Heart left ventricle (tissue), 16 donors: ENCODE results near the gene TNIP1. TPM values are rescaled to one million over a fixed set of nuclear protein-coding genes. Genes with fewer than 3 reads are reported as not detected.

Experiments used
- ATAC-seq, 4 donors: fragments of 200-7000 bp; cut with Tn5 transposase; one replicate each; pipeline ENCODE4 v1.9.1; 2020 to 2022; ENCODE audit warnings: moderate library complexity in 4 of 4, mild to moderate bottlenecking in 3 of 4, moderate number of reproducible peaks in 1 of 4
- DNase-seq, 5 donors: peaks; one replicate each; pipeline ENCODE4 v3.0.0-alpha.2; 2020
- H3K27ac ChIP-seq, 12 donors: fragments of 200-600 bp; sonication (generic) in 4 of 12; one replicate each; pipeline versions ENCODE4 v1.5.0 to v1.8.0; 2016 to 2022; ENCODE audit warnings: mild to moderate bottlenecking in 2 of 12
- H3K27me3 ChIP-seq, 9 donors: fragments of 200-600 bp; sonication (generic) in 2 of 9; one replicate each; pipeline versions ENCODE4 v1.5.1 to v1.8.0; 2016 to 2022; ENCODE audit warnings: mild to moderate bottlenecking in 3 of 9
- H3K36me3 ChIP-seq, 9 donors: fragments of 200-600 bp; sonication (generic) in 2 of 9; one replicate each; pipeline versions ENCODE4 v1.5.0 to v1.8.0; 2018 to 2022; ENCODE audit warnings: mild to moderate bottlenecking in 2 of 9
- H3K4me1 ChIP-seq, 12 donors: fragments of 200-600 bp; sonication (generic) in 4 of 12; one replicate each; pipeline versions ENCODE4 v1.5.0 to v1.8.0; 2016 to 2022; ENCODE audit warnings: mild to moderate bottlenecking in 3 of 12
- H3K4me3 ChIP-seq, 12 donors: fragments of 200-600 bp; sonication (generic) in 4 of 12; one replicate each; pipeline versions ENCODE4 v1.5.0 to v1.8.0; 2017 to 2022; ENCODE audit warnings: mild to moderate bottlenecking in 9 of 12, moderate library complexity in 4 of 12
- H3K9me3 ChIP-seq, 12 donors: fragments of 200-600 bp; sonication (generic) in 4 of 12; one replicate each; pipeline versions ENCODE4 v1.5.0 to v1.8.0; 2016 to 2022; ENCODE audit warnings: mild to moderate bottlenecking in 1 of 12
- CTCF ChIP-seq, 12 donors: fragments of 200-600 bp; sonication (generic) in 4 of 12; IDR thresholded peaks; one replicate each; pipeline versions ENCODE4 v1.5.0 to v1.8.0; 2018 to 2022; ENCODE audit warnings: antibody characterized with exemption in 12 of 12, mild to moderate bottlenecking in 5 of 12
- POLR2A ChIP-seq, 2 donors: fragments of 450-650 bp; IDR thresholded peaks; one replicate each; pipeline ENCODE4 v1.6.1; 2017; ENCODE audit warnings: antibody characterized with exemption in 2 of 2, mild to moderate bottlenecking in 2 of 2, moderate library complexity in 2 of 2
- WGBS, 4 donors: extraction: QIAGEN DNeasy Blood & Tissue Kit in 2 of 4; methylation state at CpG; one replicate each; pipeline versions ENCODE4 v1.1.5 to v1.1.7; 2013 to 2018; 5-methylcytosine and 5-hydroxymethylcytosine counted together
- intact Hi-C, 10 donors: fragments of 100-400 bp; cut with DNase I; formaldehyde crosslinking; loops; one replicate each; pipeline versions ENCODE4 v1.11.1 to v1.14.2; 2022
- polyA plus RNA-seq, 2 donors: library from polyadenylated mRNA; stranded (reverse); fragments of 200-250 nt; gene quantifications; one replicate each; pipeline ENCODE4 v1.2.3, GENCODE V29; 2013
- total RNA-seq, 9 donors: library from RNA; depleted of rRNA in 2 of 9; stranded (reverse); fragments of >200 nt in 2 of 9; fragmentation: NEBNext Ultra II Directional in 3 of 9; extraction: Animal tissue kit (Norgen Biotek cat#: 25700) in 3 of 9; gene quantifications; one replicate each; pipeline versions ENCODE4 v1.1.0 to v1.2.4, GENCODE V29; 2016 to 2023
- donor health status: ischemic (EF 13 %, LVEDD 7.1; RV severe dilation, severe dysfunction).
- donor health status: healthy with polysubstance abuse.
- donor health status: DM: no; HTN: yes; CAD: no.
- donor health status: DM: no; HTN: no; CAD: no.
- donor health status: ischemic (EF 25% LVEDD 6.9; RV normal size, moderate dysfunction).
- donor health status: ischemic (EF 25% LVEDD 5.7; RV mildly dilated, moderate dysfunction).
- donor health status: healthy.
- donor health status: DM: yes; HTN: yes; CAD: no.
- donor health status: ischemic (EF 35%, LVEDD 5.7; RV mildly dilated, moderate dysfunction).
- donor health status: nonischemic (EF 11% LVEDD 7.7; RV severe dilation, severe dysfunction).
- donor health status: DM: yes; HTN: yes; CAD: no.
- donor health status: PGD.
- donor health status: ischemic (EF 29% LVEDD 5.4; RV normal size, mild dysfunction).
- donor health status: nonischemic (EF 23%, LVEDD 6.1; RV moderate dilation, normal function).

Gene TNIP1
- total and polyA plus RNA-seq, 11 donors: 86.0 to 180 (median 108) TPM

GRCh38 chr5:151006704-151007334 lies 74.0 kb downstream of the TNIP1 start:
- H3K4me3 ChIP-seq: no peak overlapping the region
- intact Hi-C loops: loop anchor here in 2 of 10 donors (5.0 to 10.0 kb wide), 2 partner anchors 40 to 228 kb away; no protein-coding TSS in a partner anchor

GRCh38 chr5:151005950-151006576 lies 74.8 kb downstream of the TNIP1 start:
- H3K27me3 ChIP-seq: no peaks in the 10 kb centered on the region
- intact Hi-C loops: loop anchor here in 2 of 10 donors (5.0 to 10.0 kb wide), 2 partner anchors 41 to 229 kb away; no protein-coding TSS in a partner anchor
- H3K27ac ChIP-seq: peak overlapping the region; percentile 61 to 89 (median 79)
- no peak overlapping the region for H3K4me3 ChIP-seq
- DNase-seq: peak; percentile 68 to 88 (median 70)
- peak; percentile 58 to 85 (median 74) for ATAC-seq
- H3K9me3 ChIP-seq: no peaks in the 10 kb centered on the region
- 14 to 23% (median 19%) methylated on average over 7 of the region's 7 CpGs for WGBS, 4 donors
- no peaks in the 10 kb centered on the region for H3K36me3 ChIP-seq
- H3K4me1 ChIP-seq: peaks cover 0 to 51% (median 29%) of the 10 kb centered on the region in 12 donors
- no peak for TF ChIP-seq POLR2A (IDR thresholded peaks at IDR 0.05)

More at GRCh38 chr5:151006704-151007334, 74.0 kb downstream of the TNIP1 start:
- TF ChIP-seq CTCF (IDR thresholded peaks at IDR 0.05) (no peak), POLR2A (IDR thresholded peaks at IDR 0.05) (no peak)
- H3K27me3 ChIP-seq: no peaks in the 10 kb centered on the region
- H3K27ac ChIP-seq: peak overlapping the region; percentile 61 to 89 (median 79)
- H3K36me3 ChIP-seq: no peaks in the 10 kb centered on the region
- ATAC-seq: peak in 2 of 4 donors; percentile 44 to 49
- peaks cover 0 to 51% (median 29%) of the 10 kb centered on the region in 12 donors for H3K4me1 ChIP-seq
- 48 to 78% (median 66%) methylated on average over 5 of the region's 5 CpGs for WGBS, 4 donors
- no peaks in the 10 kb centered on the region for H3K9me3 ChIP-seq
- DNase-seq: peak in 3 of 5 donors; percentile 45 to 67 (median 56)

- Histone ChIP-seq H3K27ac (peak overlapping the region; percentile 61 to 89 (median 79)), H3K4me1 (peaks cover 0 to 51% (median 29%) of the 10 kb centered on the region in 12 donors), H3K27me3 (no peaks in the 10 kb centered on the region), H3K9me3 (no peaks in the 10 kb centered on the region), H3K4me3 (no peak overlapping the region), H3K36me3 (no peaks in the 10 kb centered on the region)
- peak; percentile 21 to 49 (median 36) for ATAC-seq
- intact Hi-C loops: loop anchor here in 2 of 10 donors (5.0 to 10.0 kb wide), 2 partner anchors 42 to 229 kb away; no protein-coding TSS in a partner anchor
- TF ChIP-seq CTCF (IDR thresholded peaks at IDR 0.05) (no peak), POLR2A (IDR thresholded peaks at IDR 0.05) (no peak)
- DNase-seq: peak in 1 of 5 donors; percentile 46
- WGBS, 4 donors: 44 to 48% (median 46%) methylated on average over 5 of the region's 5 CpGs
These were observed 75.5 kb downstream of the TNIP1 start for GRCh38 chr5:151005187-151005949.

GRCh38 chr5:151004499-151004898 lies 76.3 kb downstream of the TNIP1 start:
- H3K4me1 ChIP-seq: peaks cover 0 to 57% (median 35%) of the 10 kb centered on the region in 12 donors
- ATAC-seq (no peak), DNase-seq (no peak)
- TF ChIP-seq CTCF (IDR thresholded peaks at IDR 0.05) (no peak), POLR2A (IDR thresholded peaks at IDR 0.05) (no peak)
- 63 to 79% (median 75%) methylated on average over 2 of the region's 2 CpGs for WGBS, 4 donors
- intact Hi-C loops: loop anchor here in 9 of 10 donors (5.0 to 10.0 kb wide), 8 partner anchors 43 to 233 kb away; partner anchors contain the start of gene ANXA6 (in 1 of the 9)
- no peaks in the 10 kb centered on the region for H3K36me3 ChIP-seq
- H3K9me3 ChIP-seq: no peaks in the 10 kb centered on the region
- no peak overlapping the region for H3K4me3 ChIP-seq
- H3K27ac ChIP-seq: peak overlapping the region in 5 of 12 donors; percentile 63 to 89 (median 85)
- no peaks in the 10 kb centered on the region for H3K27me3 ChIP-seq
